GM19099 (cell line): ENCODE data around the gene NFXL1.

Experiments used
- POLR2A ChIP-seq: IDR thresholded peaks from 3 replicates; pipeline ENCODE4 v1.6.1; 2011; ENCODE audit warnings: low read depth; ENCODE audit not compliant: insufficient read length; ENCODE audit errors: extremely low read depth

Gene NFXL1

DNA sequence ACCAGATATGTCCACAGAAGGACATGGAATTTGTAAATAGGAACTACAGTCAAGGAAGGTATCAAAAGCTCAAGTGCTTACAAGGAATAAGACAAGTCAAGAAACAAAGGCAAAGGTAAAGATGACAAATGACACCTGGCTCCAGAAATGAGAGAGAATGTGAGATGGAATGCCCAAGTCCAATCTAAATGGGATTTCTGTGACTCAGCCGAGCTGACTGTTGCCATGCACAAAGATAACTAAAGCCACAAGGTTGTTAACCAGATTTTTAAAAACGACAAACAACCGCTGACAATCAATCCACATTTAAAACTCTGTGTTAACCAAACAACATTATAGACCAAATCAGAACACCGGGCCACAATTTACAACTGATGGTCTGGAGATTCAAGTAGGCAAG is 1.1 kb downstream of the NFXL1 start:
- TF ChIP-seq POLR2A, result no peak

DNA sequence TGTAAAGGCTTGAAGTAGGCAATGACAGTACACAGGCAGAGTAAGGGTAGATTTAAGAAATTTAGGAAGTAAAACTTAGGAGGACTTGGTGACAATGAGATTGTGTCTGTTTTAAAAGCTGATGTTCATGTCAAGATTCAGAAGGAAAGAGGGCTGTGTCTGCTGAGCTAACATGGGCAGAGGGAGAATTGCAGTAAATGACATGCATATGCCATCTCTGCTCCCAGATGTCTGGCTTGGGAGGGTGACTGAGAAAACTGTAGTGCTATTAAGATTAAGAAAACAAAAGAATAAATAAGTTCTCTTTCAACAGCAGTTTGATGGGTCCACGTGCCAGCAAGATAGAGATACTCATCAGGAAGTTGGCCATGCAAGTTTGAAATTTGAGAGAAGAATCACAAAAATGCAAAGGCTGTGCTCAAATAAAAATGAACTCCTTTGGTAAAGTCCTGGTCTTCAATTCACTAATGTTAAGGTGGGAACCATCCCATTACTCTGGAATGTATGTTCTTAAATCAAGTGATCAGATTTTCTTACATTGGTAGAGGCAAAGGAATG is 7.2 kb downstream of the NFXL1 start:
- no peak for TF ChIP-seq POLR2A

DNA sequence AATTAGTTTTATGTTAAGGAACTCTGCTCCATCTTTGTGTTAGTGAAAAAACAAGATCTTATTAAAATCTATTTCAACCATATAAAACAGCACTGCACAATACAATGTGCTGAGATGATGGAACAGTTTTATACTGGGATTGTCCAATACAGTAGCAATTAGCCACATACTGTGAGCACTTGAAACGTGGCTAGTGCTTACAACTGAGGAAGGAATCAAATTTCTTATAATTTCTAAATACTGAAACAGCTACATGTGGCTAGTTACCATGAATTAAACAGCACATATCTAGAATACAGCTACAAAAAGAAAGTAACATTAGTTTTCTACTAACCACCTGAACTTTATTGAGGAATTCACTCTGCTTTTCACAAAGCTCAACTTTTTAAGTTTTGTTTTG is 14.7 kb downstream of the NFXL1 start:
- TF ChIP-seq POLR2A, result no peak

DNA sequence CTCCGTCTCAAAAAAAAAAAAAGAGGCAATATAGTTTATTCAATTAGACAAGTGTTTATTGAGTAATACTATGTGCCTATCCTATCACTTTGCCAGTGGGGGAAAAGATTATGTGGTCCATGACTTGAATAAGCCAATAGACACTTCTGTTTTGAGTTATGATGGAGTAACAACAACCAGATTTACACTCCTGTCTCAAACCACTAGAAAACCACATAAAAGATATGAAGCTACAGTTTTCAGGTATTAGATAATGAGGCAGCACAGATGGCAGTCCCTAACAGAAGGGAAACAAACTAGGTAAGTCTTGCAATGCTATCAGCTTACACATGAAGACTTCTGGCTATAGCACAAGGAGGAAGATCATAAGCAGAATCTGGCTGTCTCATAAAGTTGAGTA is 22.5 kb downstream of the NFXL1 start:
- no peak for TF ChIP-seq POLR2A

DNA sequence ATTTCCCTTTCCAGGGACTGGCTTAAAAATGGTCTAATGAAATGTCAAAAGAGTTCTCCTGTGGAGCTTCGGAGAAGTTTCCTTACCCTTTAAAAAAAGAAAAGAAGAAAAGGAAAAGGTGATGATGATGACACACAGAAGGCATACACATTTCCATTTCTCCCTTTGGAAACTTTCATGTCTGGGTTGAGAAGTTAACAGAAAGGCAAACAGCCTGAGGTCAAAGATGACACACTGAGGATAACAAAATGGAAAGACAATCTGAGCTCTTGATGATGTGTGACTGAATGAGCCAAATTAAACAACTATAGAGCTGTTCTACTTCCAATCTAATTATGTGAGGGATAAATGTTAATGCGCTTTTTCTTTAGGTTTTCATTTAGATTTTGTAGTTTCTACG is 32.2 kb downstream of the NFXL1 start:
- no peak for TF ChIP-seq POLR2A

DNA sequence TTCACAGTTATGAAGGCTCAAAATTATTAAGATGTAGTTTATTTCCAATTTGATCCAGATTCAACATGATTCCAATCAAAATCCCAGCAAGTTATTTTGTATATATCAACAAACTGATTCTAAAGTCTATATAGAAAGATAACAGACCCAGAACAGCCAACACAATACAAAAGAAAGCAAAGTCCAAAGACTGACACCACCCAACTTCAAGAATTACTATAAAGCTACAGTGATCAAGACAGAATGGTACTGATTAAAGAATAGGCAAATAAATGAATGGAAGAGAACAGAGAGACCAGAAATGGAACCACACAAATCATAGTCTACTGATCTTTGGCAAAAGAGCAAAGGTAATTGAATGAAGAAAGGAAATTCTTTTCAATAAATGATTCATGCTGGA is 34.9 kb downstream of the NFXL1 start:
- no peak for TF ChIP-seq POLR2A

DNA sequence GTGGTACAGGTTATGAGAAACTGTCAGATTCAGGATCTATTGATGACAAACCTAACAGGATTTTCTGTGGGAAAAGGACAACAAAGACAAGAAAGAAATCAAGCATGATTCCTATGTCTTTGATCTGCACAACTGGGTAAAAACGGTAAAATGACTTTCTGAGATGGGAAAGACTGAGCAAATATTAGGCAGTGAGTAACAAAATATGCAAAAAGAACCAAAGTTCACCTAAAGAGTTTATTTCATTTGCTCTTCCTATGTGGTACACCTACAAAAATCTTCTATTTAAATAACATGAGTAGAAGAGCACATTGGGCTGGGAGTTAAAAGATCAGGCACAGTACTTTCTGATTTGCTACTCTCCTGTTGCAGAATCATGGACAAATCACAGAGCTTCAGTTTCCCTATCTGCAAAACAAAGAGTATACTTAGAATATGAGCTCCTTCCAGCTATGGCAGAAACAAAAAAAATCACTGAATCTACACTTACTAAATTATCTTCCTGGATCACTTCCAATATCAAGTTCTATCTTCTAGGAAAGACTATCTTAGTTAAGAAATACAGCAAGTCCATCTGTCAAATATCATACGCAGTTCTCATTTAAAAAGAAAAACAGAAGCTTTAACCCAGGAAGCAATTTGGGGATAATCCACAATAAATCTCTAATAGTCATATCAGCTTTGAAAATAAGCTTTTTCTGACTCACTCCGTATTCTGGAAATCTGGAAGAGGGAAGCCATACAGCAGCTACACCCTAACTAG is 37.4 kb downstream of the NFXL1 start:
- TF ChIP-seq POLR2A, result no peak

DNA sequence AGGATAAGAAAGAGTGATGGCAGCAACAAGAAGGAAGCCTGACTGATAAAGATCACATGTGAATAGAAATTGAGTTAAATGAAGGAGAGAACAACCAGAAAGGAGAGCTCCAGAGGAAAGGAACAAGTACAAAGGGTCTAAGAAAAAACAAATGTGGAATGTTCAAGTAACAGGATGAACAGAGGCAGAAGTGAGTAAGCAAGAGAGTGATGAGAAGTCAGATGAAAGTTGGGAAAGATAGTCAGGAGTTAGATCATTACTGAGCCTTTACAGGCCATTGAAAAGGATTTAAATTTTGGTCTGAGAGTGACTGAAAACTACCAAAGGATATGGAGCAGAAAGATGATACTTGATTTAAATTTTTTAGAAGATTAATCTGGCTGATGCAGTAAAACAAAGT is 38.1 kb downstream of the NFXL1 start:
- TF ChIP-seq POLR2A, result no peak

DNA sequence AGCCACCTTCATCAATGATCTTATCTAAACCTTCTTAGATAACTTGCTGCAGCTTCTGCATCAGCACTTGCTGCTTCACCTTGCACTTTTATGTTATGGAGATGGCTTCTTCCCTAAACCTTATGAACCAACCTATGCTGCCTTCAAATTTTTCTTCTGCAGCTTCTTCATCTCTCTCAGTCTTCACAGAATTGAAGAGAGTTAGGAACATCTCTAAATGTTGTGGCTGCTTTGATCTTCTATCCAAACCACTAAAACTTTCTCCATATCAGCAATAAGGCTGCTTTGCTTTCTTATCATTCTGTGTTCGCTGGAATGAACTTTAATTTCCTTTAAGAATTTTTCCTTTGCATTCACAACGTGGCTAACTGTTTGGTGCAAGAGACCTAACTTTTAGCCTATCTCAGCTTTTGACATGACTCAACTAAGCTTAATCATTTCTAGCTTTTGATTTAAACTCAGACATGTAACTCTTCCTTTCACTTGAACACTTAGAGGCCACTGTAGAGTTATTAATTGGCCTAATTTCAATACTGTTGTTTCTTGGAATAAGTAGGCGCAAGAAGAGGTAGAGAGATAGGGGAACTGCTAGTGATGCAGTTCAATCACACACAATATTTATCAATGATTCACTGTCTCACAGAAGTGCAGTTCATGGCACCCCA is 40.4 kb downstream of the NFXL1 start:
- TF ChIP-seq POLR2A, result no peak

DNA sequence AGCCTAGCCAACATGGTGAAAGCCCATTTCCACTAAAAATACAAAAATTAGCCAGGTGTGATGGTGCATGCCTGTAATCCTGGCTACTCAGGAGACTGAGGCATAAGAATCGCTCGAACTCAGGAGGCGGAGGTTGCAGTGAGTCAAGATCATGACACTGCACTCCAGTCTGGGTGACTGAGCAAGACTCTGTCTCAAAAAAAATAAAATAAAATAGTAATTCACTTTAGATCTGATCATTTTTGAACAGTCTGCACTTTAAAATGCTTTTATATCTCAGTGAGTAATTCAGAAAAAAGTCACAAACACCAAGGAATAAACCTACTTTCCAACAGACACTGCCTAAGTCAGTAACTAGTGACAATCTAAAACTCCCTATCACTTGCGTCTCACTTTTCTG is 50.9 kb downstream of the NFXL1 start:
- no peak for TF ChIP-seq POLR2A

DNA sequence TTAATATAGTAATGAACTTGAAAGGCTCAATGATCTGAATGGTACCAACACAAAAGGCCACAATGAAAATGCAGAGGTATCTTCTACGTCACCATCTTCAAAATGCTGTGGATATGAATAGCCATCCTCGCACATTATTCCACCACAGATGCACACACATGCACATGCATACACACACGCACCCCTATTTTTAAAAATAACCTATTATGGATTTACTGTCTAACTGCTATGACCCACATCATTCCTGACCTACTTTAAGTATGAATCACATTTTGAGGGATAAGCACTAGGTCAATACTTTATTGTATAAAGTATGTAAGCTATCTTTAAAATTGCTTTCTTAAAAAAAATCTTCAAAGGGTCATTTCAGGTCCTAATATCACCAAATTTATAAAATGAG is 52.1 kb downstream of the NFXL1 start:
- no peak for TF ChIP-seq POLR2A

DNA sequence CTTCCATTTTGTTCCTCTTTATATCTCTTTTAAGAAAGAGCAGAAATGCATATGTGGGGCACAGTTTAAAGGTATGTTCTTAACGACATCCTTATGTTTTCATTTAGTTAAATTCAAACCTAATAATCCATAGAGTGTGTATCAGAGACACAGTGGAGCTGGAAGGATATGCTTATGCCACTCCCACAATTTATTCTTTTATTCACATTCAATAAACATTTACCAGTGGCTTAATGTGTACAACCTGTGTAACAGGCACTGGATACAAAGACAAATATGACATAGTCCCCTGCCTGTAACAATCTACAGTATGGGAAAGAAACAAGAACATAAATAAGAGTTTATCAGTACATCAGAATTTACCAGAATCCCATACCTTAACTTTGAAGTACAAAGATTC is 54.1 kb downstream of the NFXL1 start:
- TF ChIP-seq POLR2A, result no peak

DNA sequence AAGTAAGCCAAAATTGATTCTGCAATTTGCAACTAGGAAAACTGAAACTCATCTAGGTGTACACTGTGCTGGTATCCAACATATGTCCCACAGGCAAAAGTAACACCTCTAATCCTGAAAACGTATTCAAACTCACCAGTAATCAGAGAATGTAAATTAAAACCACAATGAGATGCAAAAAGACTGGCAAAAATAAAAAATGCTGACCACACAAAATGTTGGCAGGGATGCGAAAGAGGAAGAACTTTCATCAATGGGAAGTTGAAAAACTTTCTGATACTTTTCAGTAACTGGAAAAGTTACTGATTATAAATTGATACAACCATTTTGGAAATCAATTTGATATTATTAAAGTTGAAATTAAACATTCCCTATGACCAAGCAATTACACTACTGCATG is 56.4 kb downstream of the NFXL1 start:
- no peak for TF ChIP-seq POLR2A

DNA sequence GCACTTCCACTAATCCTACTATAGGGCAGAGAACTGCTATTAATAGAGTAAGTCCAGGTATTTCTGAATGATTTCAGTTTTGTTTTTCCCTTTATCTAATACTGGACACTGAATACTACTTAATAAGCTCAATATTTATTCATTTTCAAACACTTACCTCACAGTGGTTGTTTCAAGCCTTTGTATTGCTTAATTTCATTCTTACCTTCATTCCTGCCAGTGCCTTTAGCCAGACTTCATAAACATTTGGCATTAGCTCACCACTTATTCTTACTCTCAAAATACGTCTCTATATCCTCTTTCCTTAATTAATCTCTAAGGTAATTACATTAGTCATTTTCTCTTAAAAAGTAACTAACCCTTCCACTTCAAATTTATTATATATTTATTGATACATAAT is 57.7 kb downstream of the NFXL1 start:
- TF ChIP-seq POLR2A, result no peak

DNA sequence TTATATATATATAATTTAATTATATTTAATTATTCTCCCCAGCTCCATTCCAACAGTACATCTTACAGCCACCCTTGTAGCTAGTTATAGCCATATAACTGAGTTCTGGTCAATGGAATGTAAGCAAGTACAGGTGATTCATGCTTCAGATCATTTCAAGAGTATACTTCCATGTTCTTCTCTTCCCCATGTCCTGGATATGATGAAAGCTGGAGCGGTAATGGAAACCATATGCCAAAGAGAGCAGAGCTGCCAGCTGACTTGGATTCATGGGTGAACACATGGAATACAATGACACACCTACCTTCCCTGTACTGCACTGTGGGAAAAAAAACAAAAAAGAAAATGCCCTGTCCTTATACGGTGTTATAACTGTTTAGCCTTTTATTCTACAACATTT is 59.0 kb downstream of the NFXL1 start:
- TF ChIP-seq POLR2A, result no peak

DNA sequence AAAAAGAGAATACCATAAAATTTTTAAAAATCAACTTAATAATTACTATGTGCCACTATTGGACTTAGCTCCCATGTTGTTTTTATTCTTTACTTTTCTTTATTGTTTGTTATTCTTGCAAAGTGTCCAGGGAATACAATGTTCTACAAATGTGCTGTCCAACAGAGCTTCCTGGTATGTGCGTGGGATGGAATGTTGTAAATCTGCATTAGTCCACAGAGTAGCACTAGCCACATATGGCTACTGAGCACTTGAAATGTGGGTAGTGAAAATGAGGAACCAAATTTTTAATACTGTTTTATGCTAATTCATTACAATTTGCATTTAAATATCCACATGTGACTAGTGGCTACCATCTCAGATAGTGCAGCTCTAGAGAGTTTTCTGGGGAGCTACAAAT is 62.2 kb downstream of the NFXL1 start:
- no peak for TF ChIP-seq POLR2A
